A673 (cell line): ENCODE results near the gene RBCK1.

ENCODE experiments used
- EZH2 ChIP-seq: fragments of 200-600 bp; sonication (generic); IDR thresholded peaks from 2 replicates; pipeline ENCODE4 v1.6.1; 2017; ENCODE audit warnings: borderline replicate concordance, low read depth, mild to moderate bottlenecking, mixed read lengths, antibody characterized with exemption, low read length; ENCODE audit not compliant: poor library complexity, severe bottlenecking
- TF ChIP-seq, protein P1 (sequence below): fragments of 300-800, 200-600 bp; sonication (generic); conservative IDR thresholded peaks from 2 replicates; pipeline ENCODE4 v1.5.1; 2017; ENCODE audit warnings: low read depth, mild to moderate bottlenecking, antibody characterized with exemption, low read length, moderate library complexity, mixed read lengths

DNA sequence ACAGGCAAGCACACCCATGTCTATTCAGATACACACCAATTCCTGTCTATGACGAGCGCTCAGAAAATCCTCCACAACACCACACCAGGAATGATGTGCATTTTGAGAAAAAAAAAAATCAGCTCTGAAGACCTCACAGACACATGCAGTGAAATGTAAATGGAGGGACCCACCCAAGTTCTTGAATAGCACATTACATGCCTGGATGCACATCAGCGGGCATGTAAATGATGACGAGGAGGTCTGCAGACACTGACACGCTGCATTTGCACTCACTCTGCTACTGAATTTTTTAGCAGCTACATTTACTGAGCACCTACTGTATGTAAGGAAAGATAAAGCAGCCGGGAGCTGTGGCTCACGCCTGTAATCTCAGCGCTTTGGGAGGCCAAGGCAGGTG, 46.5 kb upstream of the RBCK1 start:
- TF ChIP-seq, protein P1, sequence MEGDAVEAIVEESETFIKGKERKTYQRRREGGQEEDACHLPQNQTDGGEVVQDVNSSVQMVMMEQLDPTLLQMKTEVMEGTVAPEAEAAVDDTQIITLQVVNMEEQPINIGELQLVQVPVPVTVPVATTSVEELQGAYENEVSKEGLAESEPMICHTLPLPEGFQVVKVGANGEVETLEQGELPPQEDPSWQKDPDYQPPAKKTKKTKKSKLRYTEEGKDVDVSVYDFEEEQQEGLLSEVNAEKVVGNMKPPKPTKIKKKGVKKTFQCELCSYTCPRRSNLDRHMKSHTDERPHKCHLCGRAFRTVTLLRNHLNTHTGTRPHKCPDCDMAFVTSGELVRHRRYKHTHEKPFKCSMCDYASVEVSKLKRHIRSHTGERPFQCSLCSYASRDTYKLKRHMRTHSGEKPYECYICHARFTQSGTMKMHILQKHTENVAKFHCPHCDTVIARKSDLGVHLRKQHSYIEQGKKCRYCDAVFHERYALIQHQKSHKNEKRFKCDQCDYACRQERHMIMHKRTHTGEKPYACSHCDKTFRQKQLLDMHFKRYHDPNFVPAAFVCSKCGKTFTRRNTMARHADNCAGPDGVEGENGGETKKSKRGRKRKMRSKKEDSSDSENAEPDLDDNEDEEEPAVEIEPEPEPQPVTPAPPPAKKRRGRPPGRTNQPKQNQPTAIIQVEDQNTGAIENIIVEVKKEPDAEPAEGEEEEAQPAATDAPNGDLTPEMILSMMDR = no peak
- TF ChIP-seq EZH2 = no peak
